Activated T-helper 1 cell treated with Interleukin-2 at 50 U/mL for 16 hours (primary cell): ENCODE results near the gene OOSP3.
"Not testable (repeated sequence)": the region's sequence is repeated elsewhere in the genome, so short reads cannot be mapped to it uniquely, and the experiment has no call there.

Experiments
- DNase-seq: peaks from one replicate; pipeline ENCODE4 v3.0.0-alpha.2; 2020; ENCODE audit warnings: low read depth

OOSP3 gene, protein sequence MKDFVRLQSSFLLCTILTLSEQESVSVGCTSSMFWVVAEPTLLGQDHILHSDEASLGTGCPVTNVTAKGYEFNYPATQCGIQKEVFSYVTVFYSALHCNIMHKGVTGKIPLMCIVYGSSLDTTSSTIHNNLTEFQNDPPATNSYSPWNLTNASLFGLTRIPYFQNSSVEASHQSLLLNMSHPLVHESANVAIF

DNA sequence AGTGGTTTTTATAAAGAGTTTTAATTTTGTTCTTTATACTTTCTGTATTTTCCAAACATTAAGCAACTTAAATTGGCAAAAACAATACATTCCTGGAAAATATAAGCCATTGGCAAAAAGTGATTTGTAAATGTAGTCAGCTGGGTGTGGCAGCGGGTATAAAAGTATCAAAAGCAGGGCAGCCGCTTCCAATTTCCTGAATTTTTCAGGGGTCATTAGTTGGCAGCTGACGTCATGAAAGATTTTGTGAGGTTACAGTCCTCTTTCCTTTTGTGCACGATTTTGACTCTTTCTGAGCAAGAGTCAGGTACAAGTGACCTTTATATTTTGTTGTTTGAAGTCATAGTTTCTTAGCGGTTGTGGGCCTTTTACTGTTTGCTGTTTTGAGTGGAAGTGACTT lies at the start of gene OOSP3:
Gene OOSP3 (plus strand): TSS at position 208 of the 400 bp plus-strand sequence. CDS start 27 bp downstream, at position 235.
- no peak for DNase-seq

DNA sequence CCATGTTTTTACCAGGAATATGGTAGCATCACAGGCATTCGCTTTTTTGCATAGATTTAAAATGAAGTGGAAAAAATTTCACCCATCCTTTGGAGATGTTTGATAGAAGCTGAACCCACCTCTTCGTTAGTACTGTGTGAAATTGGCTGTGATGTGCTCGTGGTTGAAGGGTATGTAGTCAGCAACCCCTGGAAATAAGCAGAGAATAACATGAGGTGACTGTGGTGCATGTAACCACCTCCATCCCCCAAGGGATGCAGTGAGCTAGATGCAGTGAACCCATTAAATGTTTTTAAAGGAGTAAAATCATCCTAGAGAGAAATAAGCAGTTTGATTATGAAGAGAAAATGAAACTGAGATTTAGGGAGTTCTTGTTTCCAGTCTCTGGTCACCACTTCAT lies 49.2 kb upstream of the OOSP3 start:
- no peak for DNase-seq

DNA sequence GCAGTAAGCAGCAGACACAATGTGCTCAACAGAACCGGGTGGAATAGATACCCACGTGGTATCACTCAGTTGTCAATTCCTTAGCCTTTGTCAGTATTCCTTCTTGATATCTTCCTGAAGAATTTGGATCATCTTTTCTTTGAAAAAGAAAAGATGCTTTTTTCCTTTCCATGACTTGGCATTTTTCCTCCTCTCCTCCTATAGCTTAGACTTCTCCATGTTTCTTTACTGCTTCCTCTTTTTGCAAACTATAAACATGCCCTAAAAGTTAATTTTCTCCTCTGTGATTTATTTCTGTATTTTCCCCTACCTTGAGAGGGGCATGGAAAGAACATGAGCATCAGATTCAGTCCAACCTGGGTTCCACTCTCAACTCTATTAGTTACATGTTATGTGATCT lies 45.0 kb upstream of the OOSP3 start:
- no peak for DNase-seq

DNA sequence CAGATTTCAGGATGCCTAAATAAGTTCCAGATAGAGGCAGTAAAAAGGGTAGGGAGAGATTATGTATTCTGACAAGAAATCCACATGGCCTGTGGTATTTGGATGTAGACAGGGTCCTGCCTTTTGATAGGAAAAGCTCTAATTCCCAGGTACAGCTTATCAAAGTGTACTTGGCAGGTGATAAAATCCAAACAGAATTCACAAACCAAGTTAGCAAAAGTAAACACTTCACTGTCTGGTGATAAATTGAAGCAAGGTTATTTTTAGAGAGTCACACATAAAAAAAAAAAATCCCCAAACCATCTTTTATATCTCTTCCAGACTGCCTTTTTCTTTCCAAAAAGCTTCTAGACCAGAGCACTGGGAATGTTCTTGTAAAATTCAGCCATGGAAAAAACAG lies 39.0 kb upstream of the OOSP3 start:
- no peak for DNase-seq

DNA sequence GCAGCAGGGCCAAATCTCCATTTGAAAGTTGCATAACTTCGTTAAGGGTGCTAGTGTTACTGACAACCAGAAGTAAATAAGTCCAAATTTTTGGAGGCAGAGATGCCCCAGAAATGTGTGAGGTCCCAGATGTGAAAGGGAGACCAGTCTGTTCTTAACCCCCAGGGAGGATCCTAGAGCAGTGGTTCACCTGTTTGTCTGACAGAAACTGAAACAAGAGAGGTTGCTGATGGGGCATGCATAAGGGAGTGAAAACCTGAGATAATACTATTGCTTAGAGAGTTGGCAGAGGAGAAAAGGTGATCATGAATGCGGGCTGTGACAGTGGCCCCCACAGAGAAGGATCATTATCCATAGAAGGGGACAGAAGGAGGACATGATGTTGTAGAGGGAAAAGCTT lies 37.1 kb upstream of the OOSP3 start:
- DNase-seq, result no peak

DNA sequence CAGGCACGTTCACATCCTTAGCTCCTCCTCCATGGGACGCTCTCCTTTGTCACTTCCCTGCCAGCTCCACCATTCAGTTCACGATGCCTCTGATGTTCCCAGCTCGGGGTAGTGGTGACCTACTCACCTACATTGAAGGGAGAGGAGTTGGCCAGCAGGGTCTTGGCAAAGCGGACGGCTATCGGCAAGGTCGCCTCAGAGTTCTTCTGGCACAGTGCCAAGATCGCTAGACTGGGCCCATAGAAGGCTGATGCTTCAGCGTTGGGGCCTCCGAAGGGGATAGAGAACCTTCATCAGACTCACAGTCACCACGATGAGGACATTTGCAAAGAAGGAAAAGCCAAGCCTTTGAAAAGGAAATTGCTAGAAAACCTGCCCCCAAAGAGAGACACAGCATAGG lies 36.3 kb upstream of the OOSP3 start:
- no peak for DNase-seq

DNA sequence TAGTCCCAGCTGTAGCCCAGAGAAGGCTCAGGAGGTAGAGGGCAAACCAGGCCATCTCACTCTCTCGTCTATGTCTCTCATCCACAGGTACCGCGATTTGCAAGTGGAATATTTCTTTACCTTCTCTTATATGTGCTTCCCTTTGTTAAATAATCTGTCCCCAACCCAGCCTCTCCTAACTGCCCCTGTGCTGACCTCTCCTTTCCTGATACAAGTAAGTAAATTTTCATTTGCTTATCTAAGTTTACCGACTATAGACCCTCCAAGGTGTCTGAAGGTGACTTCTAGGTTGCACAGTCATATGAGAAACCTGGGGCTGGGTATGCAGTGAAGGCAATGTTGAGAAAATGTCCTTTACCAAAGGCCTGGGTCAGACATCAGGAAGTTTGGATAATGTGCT lies 33.2 kb upstream of the OOSP3 start, which contains the start of gene CBLIF:
Gene CBLIF (minus strand): TSS at position 101 of the 400 bp plus-strand sequence. CDS start 46 bp downstream, at position 55.
- DNase-seq, result no peak

DNA sequence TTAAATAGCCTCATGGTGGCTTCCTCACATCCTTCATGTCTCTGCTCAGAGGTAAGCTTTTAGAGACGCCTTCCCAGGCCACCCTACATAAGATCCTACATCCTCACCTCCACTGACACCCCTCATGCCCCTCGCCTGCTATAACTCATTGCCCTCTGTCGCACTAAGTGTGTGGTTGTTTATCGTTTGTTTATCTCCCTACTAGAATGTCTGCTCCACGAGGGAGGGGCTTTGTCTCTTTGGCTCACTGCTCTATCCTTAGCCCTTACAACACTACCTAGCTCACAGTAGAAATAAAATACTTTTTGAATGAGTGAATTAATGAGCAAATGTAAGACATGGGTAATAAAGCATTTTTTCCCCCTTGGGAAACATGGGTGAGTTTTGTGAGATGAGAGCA lies 32.0 kb upstream of the OOSP3 start:
- no peak for DNase-seq

DNA sequence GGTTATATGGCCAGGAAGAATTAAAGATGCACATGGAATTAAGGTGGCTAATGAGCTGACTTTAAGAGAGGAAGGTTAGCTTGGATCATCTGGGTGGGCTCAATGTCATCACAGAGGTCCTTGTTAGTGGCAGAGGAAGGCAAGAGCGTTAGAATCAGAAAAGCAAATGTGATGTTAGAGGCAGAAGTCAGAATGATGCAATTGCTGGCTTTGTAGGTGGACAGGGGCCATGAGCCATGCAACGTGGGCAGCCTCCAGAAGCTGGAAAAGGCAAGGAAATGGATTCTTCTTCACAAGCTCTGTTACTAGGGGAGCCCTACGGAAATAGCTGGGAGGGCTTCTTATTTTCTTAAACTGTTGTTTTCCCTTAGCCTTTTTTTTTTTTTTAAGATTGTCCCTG lies 31.0 kb upstream of the OOSP3 start:
- no peak for DNase-seq

DNA sequence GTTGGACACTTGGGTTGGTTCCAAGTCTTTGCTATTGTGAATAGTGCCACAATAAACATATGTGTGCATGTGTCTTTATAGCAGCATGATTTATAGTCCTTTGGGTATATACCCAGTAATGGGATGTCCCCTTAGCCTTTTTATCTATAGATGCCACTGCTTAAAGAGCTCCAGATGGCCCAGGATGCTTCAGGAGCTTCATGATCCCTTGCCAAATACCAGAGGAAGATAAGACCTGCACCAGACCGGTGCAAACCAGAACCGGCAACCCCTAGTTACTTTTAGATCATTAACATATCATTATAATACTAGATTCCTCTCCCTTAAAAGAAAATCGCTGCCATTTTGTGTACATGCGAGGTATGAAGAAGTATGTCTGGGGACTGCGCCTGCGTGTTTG lies 30.1 kb upstream of the OOSP3 start:
- not testable (repeated sequence) for DNase-seq

DNA sequence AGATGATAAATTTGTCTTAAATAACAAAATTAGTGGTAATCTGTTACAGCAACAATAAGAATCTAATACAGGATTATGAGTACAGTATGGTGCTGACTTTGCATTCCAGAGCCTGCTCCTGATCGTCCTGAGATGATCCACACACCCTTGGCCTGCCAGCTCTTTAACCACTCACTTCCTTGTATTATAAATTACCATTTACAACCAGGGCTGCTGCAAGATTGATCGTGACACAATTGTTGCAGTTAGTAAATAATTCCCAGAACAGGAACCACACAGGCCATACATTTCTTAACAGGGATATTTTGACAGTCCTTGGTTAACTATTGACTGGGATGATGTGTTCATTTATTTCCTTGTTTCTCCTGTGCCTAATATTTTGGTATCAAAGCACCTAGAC lies 29.5 kb upstream of the OOSP3 start:
- no peak for DNase-seq

DNA sequence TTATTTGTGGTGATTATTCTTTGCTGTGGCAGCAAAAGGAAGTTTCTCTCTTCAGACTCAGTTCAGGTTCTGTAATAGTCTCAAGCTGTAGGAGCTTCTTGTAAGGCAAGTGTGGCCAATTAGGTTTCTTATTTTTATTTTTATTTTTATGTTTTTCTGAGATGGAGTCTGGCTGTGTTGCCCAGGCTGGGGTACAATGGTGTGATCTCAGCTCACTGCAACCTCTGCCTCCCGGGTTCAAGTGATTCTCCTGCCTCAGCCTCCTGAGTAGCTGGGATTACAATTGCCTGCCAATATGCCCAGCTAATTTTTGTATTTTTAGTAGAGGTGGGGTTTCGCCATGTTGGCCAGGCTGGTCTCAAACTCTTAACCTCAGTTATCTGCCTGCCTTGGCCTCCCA lies 29.0 kb upstream of the OOSP3 start:
- not testable (repeated sequence) for DNase-seq

DNA sequence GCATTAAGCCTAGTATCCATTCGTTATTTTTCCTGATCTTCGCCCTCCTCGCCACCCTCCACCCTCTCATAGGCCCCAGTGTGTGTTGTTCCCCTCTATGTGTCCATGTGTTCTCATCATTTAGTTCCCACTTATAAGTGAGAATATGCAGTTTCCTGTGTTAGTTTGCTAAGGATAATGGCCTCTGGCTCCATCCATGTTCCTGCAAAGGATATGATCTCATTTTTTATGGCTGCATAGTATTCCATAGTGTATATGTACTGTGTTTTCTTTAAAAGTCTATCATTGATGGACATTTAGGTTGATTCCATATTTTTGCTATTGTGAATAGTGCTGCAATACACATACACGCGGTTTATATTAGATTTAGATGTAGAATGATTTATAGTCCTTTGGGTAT lies 27.2 kb upstream of the OOSP3 start:
- DNase-seq, result not testable (repeated sequence)

DNA sequence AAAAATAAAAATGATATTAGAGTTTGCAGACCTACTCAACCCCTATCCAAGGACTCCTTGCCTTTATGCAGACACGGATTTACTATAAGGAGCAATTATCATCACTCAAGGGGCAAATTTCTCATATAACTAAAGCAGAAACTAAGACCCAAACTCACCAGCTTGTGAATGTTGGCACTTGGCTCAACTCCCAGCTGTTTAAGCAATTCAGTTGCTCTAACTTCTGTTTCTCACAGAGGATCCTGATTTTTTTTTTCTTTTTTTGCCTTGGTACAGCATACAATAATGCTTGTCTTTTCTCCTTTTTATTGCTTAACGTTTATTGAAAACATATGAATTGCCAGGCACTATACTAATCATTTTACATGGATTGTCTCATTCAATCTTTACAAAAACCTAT lies 23.7 kb upstream of the OOSP3 start:
- no peak for DNase-seq

DNA sequence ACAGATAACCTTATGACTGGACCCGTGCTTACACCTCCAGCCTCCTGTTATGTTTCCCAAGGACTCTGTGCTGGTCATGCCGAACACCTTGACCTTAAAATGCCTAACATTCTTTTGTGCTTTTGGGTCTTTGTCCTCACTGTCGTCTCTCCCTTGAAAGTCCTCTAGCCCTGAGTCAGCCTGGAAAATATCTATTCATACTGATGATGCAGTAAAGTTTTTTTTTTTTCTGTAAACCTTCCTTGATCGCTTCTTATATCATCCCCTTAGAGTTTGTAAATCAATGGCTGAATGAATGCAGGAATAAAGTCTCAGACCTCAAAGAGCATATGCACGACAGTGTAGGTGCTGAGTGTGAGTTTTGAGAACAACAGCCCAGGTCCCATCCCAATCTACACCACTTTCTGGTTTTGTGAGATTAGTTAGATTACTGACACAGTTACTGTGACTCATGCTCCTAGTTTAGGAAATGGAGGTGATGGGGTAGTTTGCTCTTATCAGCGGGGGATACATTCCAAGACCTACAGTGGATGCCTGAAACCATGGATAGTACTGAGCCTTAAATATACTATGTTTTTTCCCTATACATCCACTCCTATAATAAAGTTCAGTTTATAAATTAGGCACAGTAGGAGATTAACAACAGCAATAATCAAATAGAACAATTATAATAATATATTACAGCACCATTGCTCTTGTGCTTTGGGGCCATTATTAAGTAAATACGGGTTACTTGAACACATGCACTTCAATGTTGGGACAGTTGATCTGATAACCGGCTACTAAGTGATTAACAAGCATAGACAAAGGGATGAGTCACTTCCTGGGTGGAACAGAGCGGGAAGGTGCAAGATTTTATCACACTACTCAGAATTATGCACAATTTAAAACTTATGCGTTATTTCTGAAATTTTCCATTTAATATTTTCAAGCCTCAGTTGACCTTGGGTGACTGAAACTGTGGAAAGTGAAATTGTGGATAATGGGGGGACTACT lies 20.8 kb upstream of the OOSP3 start:
- DNase-seq, result no peak

DNA sequence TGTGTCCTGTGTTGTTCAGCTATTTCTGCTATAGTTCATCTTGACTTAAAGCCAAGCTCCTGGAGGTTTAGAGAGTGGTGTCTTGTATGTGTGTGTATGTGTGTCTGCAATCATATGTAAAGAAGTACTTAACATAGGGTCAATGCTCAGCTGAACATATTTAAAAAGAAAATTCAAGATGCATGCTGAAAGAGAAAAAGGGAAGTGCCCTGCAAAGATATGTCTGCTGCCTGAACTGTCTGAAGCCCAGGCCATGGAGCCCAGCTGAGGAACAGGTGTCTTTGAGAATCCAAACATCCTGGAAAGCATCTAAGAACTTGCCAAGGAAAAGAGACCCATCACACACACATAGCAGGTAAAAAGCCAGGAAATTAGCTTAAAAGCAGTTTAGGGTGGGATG lies 18.9 kb upstream of the OOSP3 start:
- DNase-seq, result no peak

DNA sequence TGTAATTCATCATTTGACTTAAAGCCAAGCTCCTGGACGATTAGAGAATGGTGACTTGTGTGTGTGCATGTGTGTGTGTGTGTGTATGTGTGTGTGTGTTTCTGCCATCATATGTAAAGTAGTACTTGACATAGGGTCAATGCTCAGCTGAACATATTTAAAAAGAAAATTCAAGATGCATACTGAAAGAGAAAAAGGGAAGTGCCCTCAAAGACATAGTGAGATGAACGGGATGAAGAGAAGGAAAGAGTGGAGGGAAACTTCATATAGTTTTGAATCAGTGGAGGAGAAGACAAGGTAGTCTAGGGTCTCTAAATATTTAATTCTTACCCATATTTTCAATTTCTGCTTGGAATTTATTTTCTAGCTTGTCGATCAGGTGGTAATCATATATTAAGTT lies 16.3 kb upstream of the OOSP3 start:
- no peak for DNase-seq

DNA sequence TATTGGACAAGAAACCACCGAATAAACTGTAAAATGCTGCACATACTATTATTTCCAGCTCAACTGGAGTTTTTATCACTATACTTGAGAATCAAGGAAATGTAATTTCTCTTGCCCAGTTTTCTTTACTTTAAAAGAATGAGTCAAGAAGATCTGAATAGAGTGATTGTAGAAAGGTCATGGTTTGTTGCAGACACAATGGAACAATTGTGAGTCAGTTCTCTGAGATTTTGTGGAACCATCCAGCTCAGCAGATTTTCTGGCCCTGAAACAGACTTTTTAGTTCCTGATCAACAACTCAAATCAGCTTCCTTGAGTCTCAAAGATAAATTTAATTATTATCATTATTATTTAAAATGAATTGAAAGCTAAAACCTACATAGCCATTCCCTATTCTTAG lies 13.6 kb upstream of the OOSP3 start:
- no peak for DNase-seq

DNA sequence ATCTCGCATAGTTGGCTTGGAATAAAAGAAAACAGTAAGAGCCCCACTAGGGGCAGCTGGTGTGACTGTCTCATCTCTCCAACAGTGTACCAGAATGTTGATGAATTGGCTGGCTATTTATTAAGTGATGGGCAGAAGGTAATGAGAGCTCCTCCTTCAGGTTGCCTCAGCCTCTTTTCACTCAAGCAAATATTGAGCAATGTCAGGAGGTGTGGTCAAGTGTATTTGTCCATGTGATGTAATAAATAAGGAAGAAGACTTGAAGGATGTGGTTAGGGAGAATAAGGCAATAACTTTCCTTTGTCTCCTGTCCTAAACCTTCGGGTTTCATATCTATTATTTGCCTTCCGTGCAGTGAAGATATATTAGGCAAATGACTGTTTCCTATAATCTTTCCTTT lies 12.2 kb upstream of the OOSP3 start, which contains the start of gene TCN1:
Gene TCN1 (minus strand): TSS at position 91 of the 400 bp plus-strand sequence. CDS start 17 bp downstream, at position 74.
- DNase-seq, result no peak

DNA sequence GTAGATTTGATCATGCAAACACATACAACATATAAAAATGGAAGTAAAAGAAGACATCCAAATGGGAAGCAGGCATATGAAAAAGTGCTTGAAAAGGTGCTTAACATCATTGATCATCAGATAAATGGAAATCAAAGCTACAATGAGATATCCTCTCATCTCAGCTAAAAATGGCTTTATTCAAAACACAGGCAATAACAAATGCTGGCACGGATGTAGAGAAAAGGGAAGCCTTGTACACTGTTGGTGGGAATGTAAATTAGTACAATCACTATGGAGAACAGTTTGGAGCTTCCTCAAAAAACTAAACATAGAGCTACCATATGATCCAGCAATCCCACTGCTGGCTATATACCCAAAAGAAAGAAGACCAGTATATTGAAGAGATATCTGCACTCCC lies 11.7 kb upstream of the OOSP3 start:
- DNase-seq, result no peak

DNA sequence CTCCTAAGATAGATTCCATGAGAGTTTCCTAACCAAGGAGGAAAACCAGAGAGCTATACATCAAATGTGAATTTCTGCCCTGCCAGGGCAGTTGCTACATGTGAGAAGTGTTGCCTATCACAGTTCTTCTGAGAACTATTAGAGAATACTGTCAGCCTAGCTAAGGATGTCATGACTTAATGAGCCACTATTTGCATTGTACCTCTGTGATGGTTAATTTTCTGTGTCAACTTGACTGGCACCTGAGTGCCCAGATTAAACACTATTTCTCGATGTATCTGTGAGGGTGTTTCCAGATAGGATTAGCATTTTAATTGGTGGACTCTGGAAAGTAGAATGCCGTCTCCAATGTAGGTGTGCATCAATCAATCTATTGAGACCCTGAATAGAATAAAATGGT lies 10.6 kb upstream of the OOSP3 start:
- no peak for DNase-seq

DNA sequence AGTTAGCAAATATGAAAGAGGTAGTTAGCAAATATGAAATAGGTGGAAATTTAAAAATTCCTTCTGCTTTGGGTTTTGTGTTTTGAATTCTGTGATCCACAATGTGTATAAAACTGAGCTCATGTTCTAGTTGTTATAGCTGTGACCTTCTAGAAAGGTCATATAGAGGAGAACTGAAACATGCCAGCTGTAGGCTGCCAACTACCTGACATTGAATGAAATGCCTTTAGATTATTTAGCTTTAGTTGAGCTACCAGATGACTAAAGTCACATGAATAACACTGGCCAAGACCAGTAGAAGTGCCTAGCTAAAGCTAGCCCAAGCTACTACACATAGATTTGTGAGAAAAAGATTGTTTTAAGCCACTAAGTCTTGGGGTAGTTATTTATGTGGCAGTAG lies 6.5 kb upstream of the OOSP3 start:
- DNase-seq, result no peak

DNA sequence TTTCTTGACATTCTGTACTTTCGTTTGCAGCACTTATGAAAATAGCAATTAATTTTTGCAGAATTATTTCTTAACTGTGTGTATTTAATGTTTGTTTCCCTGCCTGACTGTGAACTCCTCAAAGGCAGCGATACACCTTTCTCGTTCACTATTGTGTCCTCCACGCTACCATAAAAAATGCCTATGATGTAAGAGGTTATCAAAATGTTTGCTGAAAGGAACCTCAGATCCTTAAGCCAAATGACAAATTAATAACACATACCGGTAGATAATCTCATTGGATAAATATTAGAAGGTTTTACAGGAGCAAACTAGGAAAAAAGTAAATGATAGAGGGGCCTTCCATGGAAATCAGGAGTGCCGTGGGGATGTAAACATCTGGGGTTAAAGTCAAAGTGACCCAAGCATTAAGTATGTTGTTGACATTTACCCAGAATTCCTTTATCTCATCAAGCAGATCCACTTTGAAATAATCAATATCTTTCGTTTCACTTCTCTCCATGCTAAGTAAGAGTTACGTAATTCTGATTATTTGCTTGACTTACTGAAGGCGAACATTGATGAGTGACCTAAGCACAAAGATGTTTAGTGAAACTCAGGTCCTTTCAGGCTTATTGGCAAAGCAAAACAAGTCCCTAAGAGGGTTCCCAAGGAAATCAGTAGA lies 2.6 kb upstream of the OOSP3 start:
- DNase-seq, result no peak
